HG03097 (cell line): ENCODE data around the gene KRTAP4-7.
"Not testable (repeated sequence)": the region's sequence is repeated elsewhere in the genome, so short reads cannot be mapped to it uniquely, and the experiment has no call there.

Experiments used
- ATAC-seq: cut with Tn5 transposase; IDR thresholded peaks from one replicate; pipeline ENCODE4 v1.9.1; 2021; ENCODE audit not compliant: unreplicated experiment, low FRiP score

The KRTAP4-7 gene

DNA sequence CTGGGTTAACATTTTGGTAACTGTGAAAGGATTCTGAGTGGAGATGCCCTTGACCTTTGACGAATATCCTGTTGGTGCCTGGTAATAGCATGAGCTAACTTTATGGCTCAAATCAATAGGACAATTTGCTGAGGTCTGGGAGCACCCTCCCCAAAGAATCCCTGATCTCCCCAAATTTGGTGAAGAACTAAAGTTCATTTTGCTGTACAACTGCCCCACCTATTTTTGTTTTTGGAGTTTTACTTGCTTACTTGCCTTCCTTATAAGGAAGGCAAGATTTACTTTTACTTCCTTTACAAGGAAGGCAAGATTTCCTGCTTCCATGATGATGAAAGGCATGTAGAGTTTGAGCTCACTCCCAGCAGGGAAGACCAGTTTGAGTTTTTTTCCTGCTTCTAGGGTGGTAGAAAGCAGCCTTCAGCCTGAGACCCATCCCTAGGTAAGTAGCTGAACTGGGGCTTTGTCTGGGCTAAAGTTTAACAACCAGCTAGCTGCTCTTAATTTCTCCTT lies 24.0 kb downstream of the KRTAP4-7 start:
- ATAC-seq, result no peak

- ATAC-seq, result not testable (repeated sequence)
Measured at GRCh38 chr17:41108728-41109386, 24.9 kb downstream of the KRTAP4-7 start.

GRCh38 chr17:41111151-41111885 lies 27.4 kb downstream of the KRTAP4-7 start:
- ATAC-seq, result no peak

GRCh38 chr17:41116297-41116696 lies 32.3 kb downstream of the KRTAP4-7 start:
- ATAC-seq, result no peak

GRCh38 chr17:41117846-41118386 lies 34.0 kb downstream of the KRTAP4-7 start, which contains the start of gene KRTAP4-11:
Gene KRTAP4-11, minus strand, starts transcription at chr17:41118373. Its CDS starts 58 bp downstream, at chr17:41118315.
- ATAC-seq, result not testable (repeated sequence)

DNA sequence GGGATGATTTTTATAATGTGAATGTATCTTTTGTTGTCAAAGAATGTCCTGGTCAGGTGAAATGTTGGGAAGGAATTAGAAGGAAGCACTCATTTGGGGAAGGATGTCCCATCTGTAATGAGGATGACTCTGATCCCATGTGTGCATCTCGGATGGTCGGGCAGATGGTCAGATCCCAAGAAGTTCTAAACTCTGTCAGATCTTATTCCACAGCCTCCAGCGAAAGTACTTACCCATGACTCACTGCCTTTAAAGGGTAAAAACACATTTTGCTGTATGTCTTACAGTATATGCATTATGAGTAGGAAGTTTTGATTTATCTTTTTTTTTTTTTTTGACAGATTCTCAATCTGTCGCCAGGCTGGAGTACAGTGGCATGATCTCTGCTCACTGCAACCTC lies 34.8 kb downstream of the KRTAP4-7 start:
- no peak for ATAC-seq

DNA sequence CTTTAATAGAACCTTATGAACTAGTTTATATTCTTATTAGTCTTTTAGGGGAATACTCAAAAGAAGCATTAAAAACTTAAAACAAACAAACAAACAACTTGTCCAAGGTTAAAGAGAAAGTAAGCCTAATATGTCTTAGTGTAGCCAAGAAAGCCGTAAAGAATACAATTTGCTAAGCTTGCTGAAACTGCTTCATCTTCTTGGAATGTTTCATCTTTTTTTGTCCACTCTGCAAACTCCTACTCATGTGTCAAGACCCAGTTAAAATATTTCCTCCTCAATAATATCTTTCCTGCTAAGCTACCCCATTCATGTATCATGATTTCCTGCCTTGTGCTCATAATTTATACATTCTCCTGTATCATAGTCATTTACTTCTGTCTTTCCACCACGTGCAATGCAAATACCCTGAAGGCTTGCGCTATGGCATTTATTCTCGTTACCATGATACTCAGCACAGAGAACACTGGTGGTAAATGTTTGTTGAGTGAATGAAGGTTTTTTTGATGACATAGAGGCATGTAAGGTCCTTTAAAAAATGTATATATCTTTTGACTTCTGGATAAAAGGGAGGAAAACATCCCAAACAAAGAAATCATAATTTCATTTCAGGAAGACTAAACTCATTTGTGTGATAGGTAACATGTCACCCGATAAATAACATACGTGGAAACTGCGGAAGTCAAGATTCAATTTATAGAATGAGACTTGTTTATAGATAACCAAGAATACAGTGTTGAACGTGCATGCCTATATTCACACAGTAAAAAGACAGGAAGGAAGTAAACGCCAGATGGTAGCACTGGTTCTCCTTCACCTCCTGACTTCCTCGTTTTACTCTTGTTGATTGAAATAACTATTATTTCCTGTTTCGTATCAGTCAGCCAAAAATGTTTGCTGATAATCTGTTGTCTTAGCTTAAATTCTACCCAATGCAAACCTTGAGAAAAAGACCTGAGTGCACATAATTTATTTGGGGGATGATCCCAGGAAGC lies 36.0 kb downstream of the KRTAP4-7 start:
- ATAC-seq, result not testable (repeated sequence)

GRCh38 chr17:41121742-41122141 lies 37.8 kb downstream of the KRTAP4-7 start:
- no peak for ATAC-seq

DNA sequence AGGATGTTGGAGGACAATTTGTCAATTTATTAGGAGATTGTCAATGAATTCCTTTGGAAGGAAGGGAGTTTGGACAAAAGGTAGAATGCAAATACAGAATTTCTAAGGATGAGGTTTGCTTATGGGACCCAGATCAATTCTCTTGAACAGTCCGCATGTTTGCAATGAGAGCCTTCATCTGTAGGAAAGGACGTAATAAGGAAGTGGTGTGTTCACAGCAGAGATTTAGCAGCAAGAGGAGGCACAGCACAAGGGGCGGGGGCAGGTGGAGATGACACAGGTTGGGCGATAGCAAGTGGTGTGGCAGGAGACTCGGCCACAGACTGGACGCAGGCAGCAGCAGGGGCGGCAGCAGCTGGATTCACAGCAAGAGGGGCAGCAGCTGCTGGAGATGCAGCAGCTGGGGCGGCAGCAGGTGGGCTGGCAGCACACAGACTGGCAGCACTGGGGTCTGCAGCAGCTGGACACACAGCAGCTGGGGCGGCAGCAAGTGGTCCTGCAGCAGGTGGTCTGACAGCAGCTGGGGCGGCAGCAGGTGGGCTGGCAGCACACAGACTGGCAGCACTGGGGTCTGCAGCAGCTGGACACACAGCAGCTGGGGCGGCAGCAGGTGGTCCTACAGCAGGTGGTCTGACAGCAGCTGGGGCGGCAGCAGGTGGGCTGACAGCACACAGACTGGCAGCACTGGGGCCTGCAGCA lies 39.5 kb downstream of the KRTAP4-7 start:
- not testable (repeated sequence) for ATAC-seq

- ATAC-seq, result not testable (repeated sequence)
Measured at GRCh38 chr17:41123991-41124371, 40.0 kb downstream of the KRTAP4-7 start, which contains the start of gene KRTAP4-12. Gene KRTAP4-12, minus strand, starts transcription at chr17:41124182. Its CDS starts 60 bp downstream, at chr17:41124122.

DNA sequence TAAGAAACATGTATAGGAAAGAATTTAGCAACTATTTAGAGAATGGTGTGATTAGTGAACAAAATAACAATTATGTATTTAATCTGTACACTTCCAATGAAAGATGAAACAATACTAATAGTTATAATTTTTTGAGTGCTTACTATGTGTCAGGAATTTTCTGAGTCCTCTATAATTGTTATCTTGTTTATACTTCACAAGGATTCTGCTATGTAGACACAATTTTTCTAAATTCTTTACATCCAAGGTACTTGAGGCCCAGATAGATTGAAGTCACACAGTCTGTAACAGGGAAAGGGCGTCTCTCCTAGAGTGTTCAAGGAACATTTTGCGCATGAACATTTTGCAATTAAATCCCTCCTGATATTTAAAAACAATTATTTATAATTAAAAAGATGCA lies 41.1 kb downstream of the KRTAP4-7 start:
- no peak for ATAC-seq

DNA sequence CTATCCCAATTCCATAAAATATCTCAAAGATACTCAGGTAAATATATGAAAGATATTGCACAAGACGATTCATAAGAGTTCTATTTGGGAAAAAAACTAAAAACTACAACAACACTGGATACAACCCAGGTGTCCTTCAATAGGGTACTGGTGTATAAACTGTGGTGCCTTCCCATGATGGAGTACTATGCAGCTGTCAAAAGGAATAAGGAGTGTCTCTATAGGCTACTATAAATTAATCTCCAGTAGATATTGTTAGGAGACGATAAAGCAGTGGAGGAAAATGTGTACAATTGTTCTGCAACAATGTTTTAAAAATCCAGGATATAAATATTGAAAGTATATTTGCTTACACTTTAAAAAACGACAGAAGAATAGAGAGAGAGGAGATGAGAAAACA lies 42.5 kb downstream of the KRTAP4-7 start:
- no peak for ATAC-seq

- no peak for ATAC-seq
Measured at GRCh38 chr17:41127371-41127770, 43.4 kb downstream of the KRTAP4-7 start.

GRCh38 chr17:41131979-41132378 lies 48.0 kb downstream of the KRTAP4-7 start:
- no peak for ATAC-seq

GRCh38 chr17:41133880-41134735 lies 50.2 kb downstream of the KRTAP4-7 start:
- no peak for ATAC-seq
